SK-N-SH (cell line): Measurements from ENCODE around the gene STX19. TPM values are rescaled to one million over a fixed set of nuclear protein-coding genes. Genes with fewer than 3 reads are reported as not detected.

Source experiments
- CTCF ChIA-PET: fragments of 300-600, 350-600 bp; formaldehyde crosslinking; extraction: SDS; loops from one replicate; lab custom pipeline; 2021; lab: Yijun Ruan, JAX
- POLR2A ChIA-PET: fragments of 350-600 bp; sonication (Branson Sonifier 250); formaldehyde crosslinking; extraction: SDS; loops from one replicate; lab custom pipeline; 2020; ENCODE audit warnings: antibody characterized with exemption, inconsistent platforms; lab: Yijun Ruan, JAX
- DNase-seq: peaks from one replicate; pipeline ENCODE4 v3.0.0; 2012
- H2AFZ ChIP-seq: fragments of 200-600 bp; sonication (generic); 2 replicates; pipeline ENCODE4 v1.8.1; 2016; ENCODE audit warnings: antibody characterized with exemption, mild to moderate bottlenecking, low read depth
- H3F3A ChIP-seq: fragments of 200-600 bp; sonication (generic); replicated peaks from 2 replicates; pipeline ENCODE3; 2016; ENCODE audit warnings: antibody characterized with exemption, mild to moderate bottlenecking; ENCODE audit not compliant: insufficient read depth
- H3K27ac ChIP-seq, 2 experiments: fragments of 200-500 bp in 1 of 2; fragments of 200-600 bp in 1 of 2; sonication (Bioruptor generic) in 1 of 2; sonication (generic), shearing (Covaris generic) in 1 of 2; 2 replicates each; pipeline versions ENCODE4 v1.5.1 to v1.6.1; 2014 to 2016; ENCODE audit warnings: low read depth in 2 of 2, inconsistent platforms in 1 of 2, low read length in 1 of 2, mild to moderate bottlenecking in 1 of 2, mixed read lengths in 1 of 2
- H3K27me3 ChIP-seq: fragments of 200-600 bp; sonication (generic), shearing (Covaris generic); 2 replicates; pipeline ENCODE4 v1.6.1; 2016; ENCODE audit warnings: mixed run types; ENCODE audit not compliant: insufficient read depth
- H3K36me3 ChIP-seq, 2 experiments: fragments of 200-500 bp in 1 of 2; fragments of 200-600 bp in 1 of 2; sonication (Bioruptor generic) in 1 of 2; sonication (generic) in 1 of 2; replicated peaks in 1 of 2; 2 replicates each; pipeline versions ENCODE3 to v1.5.1; 2014 to 2016; ENCODE audit warnings: low read length in 1 of 2, mild to moderate bottlenecking in 1 of 2; ENCODE audit not compliant: insufficient read depth in 2 of 2, control insufficient read depth in 1 of 2
- H3K4me1 ChIP-seq, 2 experiments: fragments of 200-500 bp in 1 of 2; fragments of 200-600 bp in 1 of 2; sonication (Bioruptor generic) in 1 of 2; sonication (generic), shearing (Covaris generic) in 1 of 2; 2 replicates each; pipeline versions ENCODE4 v1.5.1 to v1.6.1; 2014 to 2016; ENCODE audit warnings: low read depth in 1 of 2, low read length in 1 of 2, mixed run types in 1 of 2; ENCODE audit not compliant: insufficient read depth in 2 of 2, control insufficient read depth in 1 of 2
- H3K4me2 ChIP-seq: fragments of 200-600 bp; sonication (generic), shearing (Covaris generic); 2 replicates; pipeline ENCODE4 v1.6.1; 2017; ENCODE audit warnings: mixed run types
- H3K4me3 ChIP-seq, 2 experiments: fragments of 200-500 bp in 1 of 2; fragments of 200-600 bp in 1 of 2; sonication (Bioruptor generic) in 1 of 2; sonication (generic), shearing (Covaris generic) in 1 of 2; 2 replicates each; pipeline versions ENCODE4 v1.5.1 to v1.8.1; 2014 to 2016; ENCODE audit warnings: low read depth in 2 of 2, inconsistent platforms in 1 of 2, low read length in 1 of 2, mild to moderate bottlenecking in 1 of 2, mixed read lengths in 1 of 2, moderate library complexity in 1 of 2
- H3K79me2 ChIP-seq: fragments of 200-600 bp; sonication (generic); 2 replicates; pipeline ENCODE4 v1.8.1; 2017; ENCODE audit warnings: mild to moderate bottlenecking; ENCODE audit not compliant: insufficient read depth
- H3K9ac ChIP-seq: fragments of 200-600 bp; sonication (generic); 2 replicates; pipeline ENCODE4 v1.6.1; 2017; ENCODE audit warnings: mixed run types
- H3K9me2 ChIP-seq: fragments of 200-600 bp; sonication (generic); 2 replicates; pipeline ENCODE4 v1.6.1; 2017; ENCODE audit warnings: mixed run types
- H3K9me3 ChIP-seq: fragments of 200-600 bp; sonication (generic); 2 replicates; pipeline ENCODE4 v1.6.1; 2017; ENCODE audit warnings: mixed run types, mild to moderate bottlenecking, moderate library complexity
- H4K20me1 ChIP-seq: fragments of 200-600 bp; sonication (generic); 2 replicates; pipeline ENCODE4 v1.6.1; 2017; ENCODE audit warnings: mild to moderate bottlenecking, mixed run types; ENCODE audit not compliant: insufficient read depth
- CTCF ChIP-seq: fragments of 200-600 bp; sonication (generic); IDR thresholded peaks from 2 replicates; pipeline ENCODE4 v1.6.1; 2017; ENCODE audit warnings: antibody characterized with exemption, mild to moderate bottlenecking, moderate library complexity
- ELF1 ChIP-seq: IDR thresholded peaks from 2 replicates; pipeline ENCODE4 v1.4.0; 2012
- EP300 ChIP-seq, 2 experiments: IDR thresholded peaks; 2 replicates each; pipeline versions ENCODE4 v1.4.0 to v1.6.1; 2012; ENCODE audit warnings: borderline replicate concordance in 1 of 2, low read depth in 1 of 2, low read length in 1 of 2
- FOXJ3 ChIP-seq: sonication (generic); formaldehyde crosslinking; IDR thresholded peaks from 2 replicates; pipeline ENCODE4 v1.5.1; 2020; ENCODE audit warnings: mild to moderate bottlenecking, missing genetic modification reagents
- FOXM1 ChIP-seq: IDR thresholded peaks from 2 replicates; pipeline ENCODE4 v1.4.0; 2012; ENCODE audit warnings: low read depth, mild to moderate bottlenecking
- GATA2 ChIP-seq: sonication (generic); formaldehyde crosslinking; IDR thresholded peaks from 2 replicates; pipeline ENCODE4 v1.5.0; 2020; ENCODE audit warnings: mild to moderate bottlenecking, missing genetic modification reagents
- JUND ChIP-seq: IDR thresholded peaks from 2 replicates; pipeline ENCODE4 v1.4.0; 2012
- MAX ChIP-seq: IDR thresholded peaks from 2 replicates; pipeline ENCODE4 v1.4.0; 2012; ENCODE audit warnings: low read depth
- MEF2A ChIP-seq: IDR thresholded peaks from 2 replicates; pipeline ENCODE4 v1.4.0; 2012; ENCODE audit warnings: low read depth, borderline replicate concordance
- MXI1 ChIP-seq: IDR thresholded peaks from 2 replicates; pipeline ENCODE4 v1.6.1; 2012; ENCODE audit warnings: mild to moderate bottlenecking, low read depth, low read length, improper control_type of control experiment
- NFIC ChIP-seq: IDR thresholded peaks from 2 replicates; pipeline ENCODE4 v1.4.0; 2012; ENCODE audit warnings: borderline replicate concordance
- POLR2AphosphoS5 ChIP-seq: IDR thresholded peaks from 2 replicates; pipeline ENCODE4 v1.6.1; 2012; ENCODE audit warnings: low read depth, low read length
- RFX5 ChIP-seq: IDR thresholded peaks from 2 replicates; pipeline ENCODE4 v1.6.1; 2012; ENCODE audit warnings: mild to moderate bottlenecking, improper control_type of control experiment, low read length
- RXRA ChIP-seq: IDR thresholded peaks from 2 replicates; pipeline ENCODE4 v1.4.0; 2012; ENCODE audit warnings: low read depth, mild to moderate bottlenecking, borderline replicate concordance
- SMC3 ChIP-seq: IDR thresholded peaks from 2 replicates; pipeline ENCODE4 v1.6.1; 2012; ENCODE audit warnings: low read depth, low read length, improper control_type of control experiment
- TCF12 ChIP-seq: IDR thresholded peaks from 2 replicates; pipeline ENCODE4 v1.4.0; 2012
- TEAD4 ChIP-seq: IDR thresholded peaks from 2 replicates; pipeline ENCODE4 v1.4.0; 2012; ENCODE audit warnings: mild to moderate bottlenecking, borderline replicate concordance; ENCODE audit not compliant: insufficient read depth
- ZBTB33 ChIP-seq: IDR thresholded peaks from 2 replicates; pipeline ENCODE4 v1.4.0; 2012; ENCODE audit warnings: low read depth, borderline replicate concordance
- WGBS: methylation state at CpG from one replicate; pipeline ENCODE4 v1.1.6; 2017; ENCODE audit warnings: low lambda C conversion rate; 5-methylcytosine and 5-hydroxymethylcytosine counted together
- polyA plus RNA-seq, 3 experiments: library from polyadenylated mRNA; depleted of rRNA; stranded (reverse); fragments of >200 nt; gene quantifications; 2 replicates each; pipeline ENCODE4 v1.2.3, GENCODE V29; 2012
- TF ChIP-seq, protein P1 (sequence below): IDR thresholded peaks from 2 replicates; pipeline ENCODE4 v1.4.0; 2012; ENCODE audit warnings: low read depth, borderline replicate concordance

Gene STX19
- polyA plus RNA-seq, 1 of the 3 experiments (the other 2 are of a cell fraction) = not detected

DNA sequence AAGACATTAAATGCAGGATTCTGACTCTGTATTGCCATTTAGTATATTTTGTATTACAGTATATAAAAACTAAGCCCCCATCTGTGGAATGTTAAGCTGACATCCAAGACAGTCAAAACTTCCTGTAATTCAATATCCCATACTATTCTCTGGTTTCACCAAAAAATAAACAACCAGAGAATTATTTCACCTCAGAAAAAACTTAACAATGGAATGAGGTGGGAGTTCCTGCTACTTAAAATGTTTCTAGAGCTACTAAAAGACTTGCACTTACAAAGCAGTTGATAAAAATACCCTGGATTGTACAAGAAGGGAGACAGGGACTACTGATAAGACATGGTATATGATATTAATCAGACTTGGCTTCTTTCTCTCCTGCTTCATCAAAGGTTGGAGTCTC is 40.1 kb downstream of the STX19 start:
- Histone ChIP-seq H3K79me2 (peaks cover 89% of the 10 kb centered on the region), H3K4me1 (peaks cover 3 to 11% of the 10 kb centered on the region in 2 experiments; a peak in 3 of 4 replicates), H4K20me1 (no peaks in the 10 kb centered on the region), H3K4me3 (no peak overlapping the region), H3K9me3 (no peaks in the 10 kb centered on the region), H3K27ac (peak overlapping the region in 1 of 2 experiments; percentile 5; a peak in 1 of 4 replicates), H3K9ac (no peak overlapping the region), H3F3A (no peaks in the 10 kb centered on the region), H2AFZ (no peak overlapping the region), H3K4me2 (no peak overlapping the region)
- CTCF ChIA-PET = interaction anchor here (0.6 to 2.5 kb wide), 4 partner anchors 11 to 81 kb away, joined by 4 to 8 read pairs (median 6); partner anchors contain the start of gene PROS1
- POLR2A ChIA-PET = no interaction called here
- TF ChIP-seq ELF1 (peak; percentile 31; the same call in 1 of the 2 replicates), FOXJ3 (CRISPR knock-in tag) (no peak), TCF12 (peak; percentile 39)
- TF ChIP-seq, all 33 proteins: peak for 2
- DNase-seq = no peak
- Histone ChIP-seq H3K27me3 (no peaks in the 10 kb centered on the region), H3K36me3 (no peaks in the 10 kb centered on the region), H3K9me2 (no peaks in the 10 kb centered on the region)

- Histone ChIP-seq H3K9me3 (no peaks in the 10 kb centered on the region), H4K20me1 (no peaks in the 10 kb centered on the region), H3K4me1 (peaks cover 6 to 20% of the 10 kb centered on the region in 2 experiments; a peak in 3 of 4 replicates), H2AFZ (no peak overlapping the region), H3K79me2 (peaks cover 83% of the 10 kb centered on the region), H3K36me3 (no peaks in the 10 kb centered on the region), H3K9ac (no peak overlapping the region), H3F3A (peaks cover 8% of the 10 kb centered on the region), H3K9me2 (no peaks in the 10 kb centered on the region), H3K27me3 (no peaks in the 10 kb centered on the region), H3K4me2 (no peak overlapping the region), H3K4me3 (no peak overlapping the region), H3K27ac (no peak overlapping the region)
- WGBS = 94% methylated on average over 5 of the region's 5 CpGs
- TF ChIP-seq MXI1 = no peak
- TF ChIP-seq NFIC = no peak
- TF ChIP-seq CTCF = no peak
- TF ChIP-seq TCF12 = no peak
- TF ChIP-seq, protein P1, sequence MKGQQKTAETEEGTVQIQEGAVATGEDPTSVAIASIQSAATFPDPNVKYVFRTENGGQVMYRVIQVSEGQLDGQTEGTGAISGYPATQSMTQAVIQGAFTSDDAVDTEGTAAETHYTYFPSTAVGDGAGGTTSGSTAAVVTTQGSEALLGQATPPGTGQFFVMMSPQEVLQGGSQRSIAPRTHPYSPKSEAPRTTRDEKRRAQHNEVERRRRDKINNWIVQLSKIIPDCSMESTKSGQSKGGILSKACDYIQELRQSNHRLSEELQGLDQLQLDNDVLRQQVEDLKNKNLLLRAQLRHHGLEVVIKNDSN = no peak
- TF ChIP-seq RXRA = no peak
- CTCF ChIA-PET = interaction anchor here (1.5 to 3.1 kb wide), 2 partner anchors 11 to 85 kb away, joined by 3 to 10 read pairs; partner anchors contain the start of gene PROS1
- no peak for DNase-seq
- POLR2A ChIA-PET = no interaction called here
Measured at GRCh38 chr3:93984618-93985017, 43.8 kb downstream of the STX19 start.

DNA sequence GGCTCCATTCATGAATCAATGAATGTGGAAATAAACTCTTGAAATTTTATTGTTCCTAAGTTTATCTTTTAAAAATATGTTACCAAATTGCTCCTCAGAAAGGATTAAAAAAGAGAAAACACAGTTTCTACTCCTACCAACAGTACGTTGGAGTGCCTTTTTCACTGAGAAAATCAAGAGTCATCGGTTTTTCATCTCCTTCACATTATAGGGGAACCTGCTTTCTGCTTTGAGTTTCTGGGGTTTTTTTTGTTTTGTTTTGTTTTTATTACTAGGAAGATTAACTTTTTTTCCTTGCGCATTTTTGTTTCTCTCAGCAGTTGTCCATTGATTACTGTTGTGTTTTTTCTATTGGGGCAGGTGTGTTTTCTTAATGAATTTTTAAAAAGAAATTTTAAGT is 45.0 kb downstream of the STX19 start:
- Histone ChIP-seq H4K20me1 (no peaks in the 10 kb centered on the region), H3K4me2 (no peak overlapping the region), H3K9me2 (no peaks in the 10 kb centered on the region), H3K9me3 (no peaks in the 10 kb centered on the region), H2AFZ (no peak overlapping the region), H3K27ac (no peak overlapping the region), H3F3A (peaks cover 8% of the 10 kb centered on the region), H3K4me1 (peaks cover 4 to 15% of the 10 kb centered on the region in 2 experiments; a peak in 3 of 4 replicates), H3K4me3 (no peak overlapping the region), H3K9ac (no peak overlapping the region), H3K79me2 (peaks cover 71% of the 10 kb centered on the region), H3K27me3 (no peaks in the 10 kb centered on the region), H3K36me3 (no peaks in the 10 kb centered on the region)
- ChIA-PET POLR2A (no interaction called here), CTCF (no interaction called here)
- no peak for TF ChIP-seq JUND
- TF ChIP-seq EP300 (IDR thresholded peaks at IDR 0.05; ENCODE audit: borderline replicate concordance in 1 of 2, low read depth in 1 of 2, low read length in 1 of 2) = no peak
- no peak for TF ChIP-seq MAX
- TF ChIP-seq TCF12 = no peak
- no peak for TF ChIP-seq NFIC
- TF ChIP-seq TEAD4 = no peak
- TF ChIP-seq ZBTB33 = no peak
- TF ChIP-seq RFX5 = no peak
- no peak for TF ChIP-seq GATA2
- TF ChIP-seq SMC3 = no peak
- no peak for TF ChIP-seq MEF2A
- no peak for TF ChIP-seq FOXM1
- TF ChIP-seq ELF1 = no peak
- no peak for TF ChIP-seq POLR2AphosphoS5
- 98% methylated on average over 3 of the region's 3 CpGs for WGBS
- no peak for DNase-seq
